Activated CD4-positive, alpha-beta T cell treated with anti-CD3 and anti-CD28 coated beads, Interleukin-2, amount 50 U/mL, for 1 hour (primary cell): ENCODE measurements around the gene PBX4.

Experiments used
- DNase-seq: peaks from one replicate; pipeline ENCODE4 v3.0.0-alpha.2; 2020

Gene PBX4

GRCh38 chr19:19517235-19517619 lies 101.3 kb downstream of the PBX4 start:
- DNase-seq, result no peak

DNA sequence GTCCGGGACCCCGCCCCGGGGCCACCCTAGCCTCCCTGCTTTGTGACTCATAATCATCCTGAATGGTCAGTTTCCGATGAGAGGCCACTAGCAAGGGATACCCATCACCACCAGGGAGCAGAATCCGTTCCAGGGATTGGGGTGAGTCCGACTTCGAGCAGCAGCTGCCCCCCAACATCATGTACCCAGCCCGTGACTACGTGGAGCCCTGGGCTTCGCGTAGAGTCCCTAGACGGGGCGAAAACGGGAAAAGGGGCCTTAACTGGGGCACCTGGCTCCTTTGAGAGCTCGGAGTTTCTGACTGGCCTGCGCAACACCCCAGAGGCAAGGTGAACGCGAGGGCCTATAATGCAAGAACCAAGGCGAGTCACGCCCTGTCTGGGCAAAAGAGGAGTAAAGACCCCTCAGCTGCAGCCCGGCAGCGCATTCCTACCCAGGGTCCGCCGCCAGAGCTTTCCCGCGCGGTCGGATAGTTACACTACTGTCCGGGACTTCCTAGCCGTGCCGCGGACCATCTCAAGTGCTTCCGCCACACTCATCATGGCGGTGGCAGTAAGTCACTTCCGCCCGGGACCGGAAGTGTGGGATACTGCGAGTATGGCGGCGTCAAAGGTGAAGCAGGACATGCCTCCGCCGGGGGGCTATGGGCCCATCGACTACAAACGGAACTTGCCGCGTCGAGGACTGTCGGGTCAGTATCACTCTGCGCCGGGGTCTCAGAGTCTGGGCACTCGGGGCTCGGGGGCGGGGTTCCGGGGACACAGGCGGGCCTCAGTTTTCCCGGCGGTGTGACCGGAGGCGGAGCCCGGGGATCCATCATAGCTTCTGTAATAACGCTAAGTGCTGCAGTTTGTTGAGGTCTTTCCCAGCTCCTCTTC lies 102.6 kb downstream of the PBX4 start, which contains the start of gene NDUFA13:
TSS of gene NDUFA13 (plus strand) at position 584 of the 878 bp plus-strand sequence. CDS start at position 598, 14 bp downstream.
- peak; percentile 92 for DNase-seq

GRCh38 chr19:19514881-19515641 lies 103.4 kb downstream of the PBX4 start, which contains the start of gene TSSK6:
Gene TSSK6, minus strand, starts transcription at chr19:19515548. Its CDS starts 121 bp downstream, at chr19:19515427.
- no peak for DNase-seq

DNA sequence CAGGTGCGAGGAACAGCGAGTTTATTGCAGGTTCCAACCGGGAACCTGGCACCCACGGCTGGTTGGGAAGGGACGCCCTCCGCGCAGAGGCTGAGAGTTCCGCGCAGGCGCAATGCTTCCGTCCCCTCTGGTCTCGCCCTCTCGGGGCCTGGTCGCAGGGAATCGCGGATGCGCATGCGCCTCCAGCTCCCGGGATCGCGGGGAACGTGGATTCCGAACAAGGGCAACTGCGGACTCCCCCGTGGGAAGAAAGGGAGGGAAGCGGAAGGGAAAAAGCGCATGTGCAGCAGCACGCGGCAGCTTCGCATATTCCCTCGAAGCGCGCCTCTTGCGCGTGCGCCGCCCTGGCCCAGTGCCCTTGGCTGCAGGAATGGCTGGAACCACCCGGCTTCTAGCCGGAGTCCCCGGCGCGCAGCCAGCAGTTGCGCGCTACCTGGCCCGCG lies 104.3 kb downstream of the PBX4 start:
- no peak for DNase-seq

GRCh38 chr19:19513682-19514081 lies 104.8 kb downstream of the PBX4 start:
- DNase-seq, result no peak
